Neuron (in vitro differentiated cells): Measurements from ENCODE around the gene ARHGEF1.

Source experiments
- H2AFZ ChIP-seq: one replicate; pipeline ENCODE4 v1.6.1; 2013; ENCODE audit warnings: low read depth, mild to moderate bottlenecking, inconsistent platforms, low read length, moderate library complexity
- H3K27me3 ChIP-seq: one replicate; pipeline ENCODE4 v1.6.1; 2013; ENCODE audit warnings: low read length; ENCODE audit not compliant: insufficient read depth
- H3K36me3 ChIP-seq: one replicate; pipeline ENCODE4 v1.6.1; 2013; ENCODE audit warnings: low read length; ENCODE audit not compliant: insufficient read depth
- H3K4me1 ChIP-seq: one replicate; pipeline ENCODE4 v1.6.1; 2013; ENCODE audit warnings: low read length; ENCODE audit not compliant: insufficient read depth
- H3K4me3 ChIP-seq: 2 replicates; pipeline ENCODE4 v1.5.1; 2013; ENCODE audit warnings: mild to moderate bottlenecking, low read length, moderate library complexity
- H3K9me3 ChIP-seq: one replicate; pipeline ENCODE4 v1.6.1; 2013; ENCODE audit warnings: low read length

The ARHGEF1 gene

DNA sequence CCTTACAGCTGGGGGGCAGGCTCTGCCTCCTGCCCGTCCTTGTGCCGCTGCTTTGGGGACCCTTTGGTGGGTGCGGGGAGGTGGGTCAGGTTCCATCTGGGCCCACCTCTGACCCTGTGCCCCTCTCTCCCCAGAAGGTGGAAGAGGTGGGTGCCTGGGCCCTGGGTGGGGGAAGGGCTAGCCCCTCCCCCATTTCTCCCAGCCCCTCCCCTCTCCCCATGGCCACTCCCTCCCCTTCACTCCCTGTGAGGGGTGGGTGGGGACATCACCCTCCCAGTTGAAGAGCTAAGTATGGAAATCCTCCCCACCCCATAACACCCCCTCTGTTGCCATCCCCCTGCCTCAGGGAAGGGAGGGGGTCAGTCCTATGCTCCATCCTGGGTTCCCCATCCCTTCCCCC lies 14.2 kb downstream of the ARHGEF1 start:
- no peak overlapping the region for H2AFZ ChIP-seq
- H3K36me3 ChIP-seq, result peaks cover 18% of the 10 kb centered on the region
- H3K4me1 ChIP-seq, result no peaks in the 10 kb centered on the region
- no peaks in the 10 kb centered on the region for H3K27me3 ChIP-seq
- H3K9me3 ChIP-seq, result no peaks in the 10 kb centered on the region
- H3K4me3 ChIP-seq, result no peak overlapping the region

- Histone ChIP-seq H3K36me3 (peaks cover 23% of the 10 kb centered on the region), H3K4me1 (no peaks in the 10 kb centered on the region), H3K4me3 (no peak overlapping the region), H2AFZ (no peak overlapping the region), H3K27me3 (no peaks in the 10 kb centered on the region), H3K9me3 (no peaks in the 10 kb centered on the region)
Observed at GRCh38 chr19:41897820-41898219, 14.8 kb downstream of the ARHGEF1 start.

DNA sequence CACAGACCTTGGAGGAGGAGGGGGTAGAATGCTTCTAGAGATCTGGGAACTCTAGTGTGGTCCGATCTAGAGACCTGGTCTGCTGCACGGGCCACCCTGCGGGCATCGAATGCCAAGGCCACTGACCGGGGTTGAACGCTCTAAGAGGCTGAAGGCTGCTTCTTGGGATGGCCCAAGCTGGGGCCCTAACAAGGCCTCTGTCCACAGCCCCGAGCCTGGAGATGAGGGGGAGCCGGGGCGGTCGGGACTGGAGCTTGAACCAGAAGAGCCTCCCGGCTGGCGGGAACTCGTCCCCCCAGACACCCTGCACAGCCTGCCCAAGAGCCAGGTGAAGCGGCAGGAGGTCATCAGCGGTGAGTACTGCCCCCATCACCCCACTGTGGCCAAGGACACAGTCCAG lies 15.3 kb downstream of the ARHGEF1 start:
- Histone ChIP-seq H3K36me3 (peaks cover 28% of the 10 kb centered on the region), H3K9me3 (no peaks in the 10 kb centered on the region), H2AFZ (no peak overlapping the region), H3K4me3 (no peak overlapping the region), H3K4me1 (no peaks in the 10 kb centered on the region), H3K27me3 (no peaks in the 10 kb centered on the region)

DNA sequence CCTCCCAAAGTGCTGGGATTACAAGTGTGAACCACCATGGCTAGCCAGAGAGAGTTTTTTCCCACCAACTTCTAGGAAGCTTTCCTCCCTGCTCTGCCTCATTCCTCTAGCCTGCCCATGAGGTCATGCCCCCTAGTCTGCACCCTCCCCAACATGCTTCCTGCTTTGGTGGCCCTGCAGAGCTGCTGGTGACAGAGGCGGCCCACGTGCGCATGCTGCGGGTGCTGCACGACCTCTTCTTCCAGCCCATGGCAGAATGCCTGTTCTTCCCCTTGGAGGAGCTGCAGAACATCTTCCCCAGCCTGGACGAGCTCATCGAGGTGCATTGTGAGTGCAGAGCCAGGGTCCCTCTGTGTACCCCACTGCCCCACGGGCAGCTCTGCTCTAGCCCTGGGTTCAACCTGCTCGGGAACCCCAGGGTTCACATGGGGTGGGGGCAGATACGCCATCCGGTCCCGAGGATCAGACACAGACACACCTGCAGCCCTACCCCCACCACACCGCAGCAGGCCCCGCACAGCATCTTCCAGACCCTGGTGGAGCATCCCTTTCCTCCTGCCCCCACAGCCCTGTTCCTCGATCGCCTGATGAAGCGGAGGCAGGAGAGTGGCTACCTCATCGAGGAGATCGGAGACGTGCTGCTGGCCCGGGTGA lies 18.9 kb downstream of the ARHGEF1 start:
- H3K9me3 ChIP-seq, result no peaks in the 10 kb centered on the region
- H3K27me3 ChIP-seq, result no peaks in the 10 kb centered on the region
- peaks cover 40% of the 10 kb centered on the region for H3K36me3 ChIP-seq
- no peaks in the 10 kb centered on the region for H3K4me1 ChIP-seq
- no peak overlapping the region for H3K4me3 ChIP-seq
- no peak overlapping the region for H2AFZ ChIP-seq

GRCh38 chr19:41902594-41902993 lies 19.6 kb downstream of the ARHGEF1 start:
- no peaks in the 10 kb centered on the region for H3K9me3 ChIP-seq
- no peak overlapping the region for H3K4me3 ChIP-seq
- H2AFZ ChIP-seq, result no peak overlapping the region
- H3K36me3 ChIP-seq, result peaks cover 40% of the 10 kb centered on the region
- H3K4me1 ChIP-seq, result no peaks in the 10 kb centered on the region
- no peaks in the 10 kb centered on the region for H3K27me3 ChIP-seq

- H2AFZ ChIP-seq, result no peak overlapping the region
- no peaks in the 10 kb centered on the region for H3K27me3 ChIP-seq
- no peaks in the 10 kb centered on the region for H3K4me1 ChIP-seq
- no peaks in the 10 kb centered on the region for H3K9me3 ChIP-seq
- H3K4me3 ChIP-seq, result no peak overlapping the region
- H3K36me3 ChIP-seq, result peaks cover 35% of the 10 kb centered on the region
Observed at GRCh38 chr19:41903193-41903953, 20.4 kb downstream of the ARHGEF1 start.

GRCh38 chr19:41904118-41904870 lies 21.3 kb downstream of the ARHGEF1 start:
- no peak overlapping the region for H2AFZ ChIP-seq
- H3K36me3 ChIP-seq, result peaks cover 34% of the 10 kb centered on the region
- no peaks in the 10 kb centered on the region for H3K27me3 ChIP-seq
- no peaks in the 10 kb centered on the region for H3K4me1 ChIP-seq
- no peaks in the 10 kb centered on the region for H3K9me3 ChIP-seq
- no peak overlapping the region for H3K4me3 ChIP-seq

DNA sequence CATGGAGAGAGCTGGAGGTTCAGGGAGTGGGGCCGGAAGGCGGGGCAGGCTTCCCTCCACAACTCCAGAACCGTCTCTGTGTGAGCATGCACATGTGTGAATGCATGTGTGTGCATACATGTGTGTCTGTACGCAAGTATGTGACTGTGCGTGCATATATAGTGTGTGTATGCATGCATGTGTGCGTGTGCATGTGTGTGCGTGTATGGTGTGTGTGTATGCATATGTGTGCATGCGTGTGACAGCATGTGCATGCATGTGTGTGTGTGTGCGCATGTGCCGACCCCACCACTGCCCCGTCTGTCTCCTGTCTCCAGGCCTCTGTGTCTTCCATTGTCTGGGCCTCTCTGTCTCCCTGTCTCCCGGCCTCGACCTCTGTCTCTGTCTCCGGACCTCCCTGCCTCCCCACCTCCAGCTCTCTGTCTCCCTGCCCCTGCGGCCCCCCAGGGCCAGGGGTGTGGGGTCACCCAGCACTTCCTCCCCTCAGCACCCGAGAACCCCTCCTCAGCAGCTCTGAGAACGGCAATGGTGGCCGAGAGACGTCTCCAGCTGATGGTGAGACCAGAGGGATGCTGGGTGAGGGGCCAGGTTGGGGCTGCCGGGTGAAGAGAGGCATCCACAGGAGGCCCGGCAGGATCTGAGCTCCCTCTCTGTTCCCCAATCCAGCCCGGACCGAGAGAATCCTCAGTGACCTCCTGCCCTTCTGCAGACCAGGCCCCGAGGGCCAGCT lies 22.5 kb downstream of the ARHGEF1 start:
- peaks cover 34% of the 10 kb centered on the region for H3K36me3 ChIP-seq
- H3K4me1 ChIP-seq, result no peaks in the 10 kb centered on the region
- no peaks in the 10 kb centered on the region for H3K27me3 ChIP-seq
- H2AFZ ChIP-seq, result no peak overlapping the region
- H3K4me3 ChIP-seq, result no peak overlapping the region
- H3K9me3 ChIP-seq, result no peaks in the 10 kb centered on the region

DNA sequence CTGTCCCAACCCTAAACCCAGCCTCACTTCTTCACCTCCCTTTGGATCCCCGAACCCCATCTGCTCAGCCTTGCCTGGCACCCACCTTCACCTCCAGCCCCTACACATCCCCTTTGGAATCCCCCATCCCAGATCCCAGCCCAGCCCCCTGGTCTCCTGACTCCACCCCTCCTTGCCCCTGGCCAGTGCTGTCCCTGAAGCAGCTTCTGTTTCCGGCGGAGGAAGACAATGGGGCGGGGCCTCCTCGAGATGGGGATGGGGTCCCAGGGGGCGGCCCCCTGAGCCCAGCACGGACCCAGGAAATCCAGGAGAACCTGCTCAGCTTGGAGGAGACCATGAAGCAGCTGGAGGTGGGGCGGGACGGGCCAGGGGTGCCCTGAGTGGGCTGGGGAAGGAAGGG lies 23.3 kb downstream of the ARHGEF1 start:
- H3K36me3 ChIP-seq, result peaks cover 34% of the 10 kb centered on the region
- H3K4me1 ChIP-seq, result no peaks in the 10 kb centered on the region

GRCh38 chr19:41906916-41907680 lies 24.1 kb downstream of the ARHGEF1 start:
- no peak overlapping the region for H2AFZ ChIP-seq
- no peaks in the 10 kb centered on the region for H3K9me3 ChIP-seq
- peaks cover 13% of the 10 kb centered on the region for H3K27me3 ChIP-seq
- H3K36me3 ChIP-seq, result peaks cover 26% of the 10 kb centered on the region
- no peak overlapping the region for H3K4me3 ChIP-seq
- H3K4me1 ChIP-seq, result no peaks in the 10 kb centered on the region

More for the DNA sequence above, 23.3 kb downstream of the ARHGEF1 start:
- Histone ChIP-seq H3K27me3 (peaks cover 5% of the 10 kb centered on the region), H2AFZ (no peak overlapping the region), H3K4me3 (no peak overlapping the region), H3K9me3 (no peaks in the 10 kb centered on the region)

- H3K4me3 ChIP-seq, result no peak overlapping the region
- H2AFZ ChIP-seq, result no peak overlapping the region
- H3K4me1 ChIP-seq, result no peaks in the 10 kb centered on the region
- peaks cover 20% of the 10 kb centered on the region for H3K27me3 ChIP-seq
- H3K9me3 ChIP-seq, result no peaks in the 10 kb centered on the region
- peaks cover 18% of the 10 kb centered on the region for H3K36me3 ChIP-seq
Observed at GRCh38 chr19:41907994-41908615, 25.1 kb downstream of the ARHGEF1 start.
